GM12878 (cell line): ENCODE measurements around the gene HTR7. TPM values are rescaled to one million over a fixed set of nuclear protein-coding genes. Genes with fewer than 3 reads are reported as not detected.

Experiments used
- BCL3 ChIP-seq: IDR thresholded peaks from 2 replicates; pipeline ENCODE4 v1.6.1; 2011; ENCODE audit warnings: borderline replicate concordance, low read depth, mild to moderate bottlenecking, moderate library complexity, low read length; ENCODE audit not compliant: insufficient read depth, poor library complexity, severe bottlenecking
- CBFB ChIP-seq: IDR thresholded peaks from 2 replicates; pipeline ENCODE4 v1.6.1; 2016; ENCODE audit warnings: antibody characterized with exemption, low read depth
- DPF2 ChIP-seq: fragments of 450-650 bp; IDR thresholded peaks from 2 replicates; pipeline ENCODE4 v1.6.1; 2017; ENCODE audit warnings: mild to moderate bottlenecking
- GATAD2B ChIP-seq: fragments of 450-650 bp; conservative IDR thresholded peaks from 2 replicates; pipeline ENCODE4 v1.6.1; 2017; ENCODE audit warnings: low read depth, mild to moderate bottlenecking, moderate library complexity
- IKZF1 ChIP-seq: fragments of 450-650 bp; conservative IDR thresholded peaks from 2 replicates; pipeline ENCODE4 v1.6.1; 2017; ENCODE audit warnings: antibody characterized with exemption, mild to moderate bottlenecking
- IRF4 ChIP-seq: IDR thresholded peaks from 2 replicates; pipeline ENCODE4 v1.6.1; 2011; ENCODE audit warnings: low read depth, low read length
- MLLT1 ChIP-seq: fragments of 450-650 bp; IDR thresholded peaks from 2 replicates; pipeline ENCODE4 v1.6.1; 2016; ENCODE audit warnings: mild to moderate bottlenecking
- MYC ChIP-seq: IDR thresholded peaks from 2 replicates; pipeline ENCODE4 v1.6.1; 2011; ENCODE audit warnings: mild to moderate bottlenecking, low read length, moderate library complexity, inconsistent platforms; ENCODE audit not compliant: insufficient read depth, insufficient replicate concordance, insufficient read length, severe bottlenecking
- SIN3A ChIP-seq: IDR thresholded peaks from 2 replicates; pipeline ENCODE4 v1.6.1; 2012; ENCODE audit warnings: low read depth, low read length, improper control_type of control experiment
- TCF3 ChIP-seq: IDR thresholded peaks from 2 replicates; pipeline ENCODE4 v1.6.1; 2012; ENCODE audit warnings: low read depth, mild to moderate bottlenecking, low read length, borderline replicate concordance; ENCODE audit not compliant: insufficient read depth
- polyA plus RNA-seq, 11 experiments: library from polyadenylated mRNA; depleted of rRNA in 4 of 11; unstranded in 6 of 11; stranded (reverse) in 5 of 11; fragments of >200 nt; fragmentation: Nextera tagmentation in 4 of 11; fragmentation: Illumina TruSeq in 1 of 11; extraction: Ambion mirVana in 4 of 11; extraction: Trizol in 1 of 11; gene quantifications; 1 replicate in 1 of 11; 2 replicates in 10 of 11; pipeline versions ENCODE4 v1.2.1 to v1.2.3, GENCODE V29; 2011 to 2016; ENCODE audit warnings: inconsistent platforms in 2 of 11, missing spikeins in 2 of 11, low read depth in 1 of 11
- total RNA-seq, 4 experiments: library from RNA; depleted of rRNA in 3 of 4; stranded (reverse); fragments of >200 nt in 3 of 4; fragmentation: Illumina TruSeq in 1 of 4; extraction: Trizol in 1 of 4; gene quantifications; 2 replicates each; pipeline versions ENCODE4 v1.2.1 to v1.2.3, GENCODE V29; 2013 to 2021

HTR7 gene
- total and polyA plus RNA-seq, 10 of the 15 experiments (the other 5 are each of a cell fraction or from before 2014, with no cell fraction given) = 0.01 to 1.3 (median 0.06) TPM; not detected in 4

- TF ChIP-seq IKZF1 (peak; percentile 83), IRF4 (no peak), TCF3 (0 out of 2 replicates have a peak, but pooled peaks have one; percentile 33), MYC (no peak), CBFB (no peak), SIN3A (no peak), DPF2 (peak; percentile 56; the same call in 1 of the 2 replicates), BCL3 (no peak), GATAD2B (peak; percentile 59; the same call in 1 of the 2 replicates), MLLT1 (no peak)
Measured at GRCh38 chr10:90857635-90858460, at the start of gene HTR7 (continued).
